GM12878 (cell line): Measurements from ENCODE around the gene ZFPM1. TPM values are rescaled to one million over a fixed set of nuclear protein-coding genes. Genes with fewer than 3 reads are reported as not detected.

Source experiments
- BCL11A ChIP-seq: IDR thresholded peaks from 2 replicates; pipeline ENCODE4 v1.6.1; 2011; ENCODE audit warnings: low read depth, low read length
- CEBPZ ChIP-seq: fragments of 150-350 bp; IDR thresholded peaks from 2 replicates; pipeline ENCODE4 v1.6.1; 2016; ENCODE audit warnings: low read depth, low read length
- CHD1 ChIP-seq: IDR thresholded peaks from 2 replicates; pipeline ENCODE4 v1.6.1; 2012; ENCODE audit warnings: low read depth, low read length, improper control_type of control experiment
- CUX1 ChIP-seq: IDR thresholded peaks from 2 replicates; pipeline ENCODE4 v1.6.1; 2012; ENCODE audit warnings: improper control_type of control experiment, low read depth, low read length; ENCODE audit not compliant: insufficient replicate concordance
- DPF2 ChIP-seq: fragments of 450-650 bp; IDR thresholded peaks from 2 replicates; pipeline ENCODE4 v1.6.1; 2017; ENCODE audit warnings: mild to moderate bottlenecking
- HCFC1 ChIP-seq: fragments of 150-350 bp; IDR thresholded peaks from 2 replicates; pipeline ENCODE4 v1.6.1; 2014; ENCODE audit warnings: low read length
- NFYA ChIP-seq: IDR thresholded peaks from 2 replicates; pipeline ENCODE4 v1.6.1; 2011; ENCODE audit warnings: low read depth, mild to moderate bottlenecking, low read length, improper control_type of control experiment, borderline replicate concordance
- PML ChIP-seq: IDR thresholded peaks from 2 replicates; pipeline ENCODE4 v1.6.1; 2012; ENCODE audit warnings: low read length, inconsistent platforms
- POLR2AphosphoS2 ChIP-seq: IDR thresholded peaks from 2 replicates; pipeline ENCODE4 v1.6.1; 2011; ENCODE audit warnings: low read depth, mild to moderate bottlenecking, low read length, improper control_type of control experiment, moderate library complexity
- RCOR1 ChIP-seq: conservative IDR thresholded peaks from 2 replicates; pipeline ENCODE4 v1.6.1; 2012; ENCODE audit warnings: low read depth, low read length, improper control_type of control experiment
- SREBF1 ChIP-seq: IDR thresholded peaks from 2 replicates; pipeline ENCODE4 v1.6.1; 2012; ENCODE audit warnings: mild to moderate bottlenecking, low read length
- SREBF2 ChIP-seq: IDR thresholded peaks from 2 replicates; pipeline ENCODE4 v1.6.1; 2012; ENCODE audit warnings: mild to moderate bottlenecking, low read length
- STAT1 ChIP-seq: fragments of 450-650 bp; conservative IDR thresholded peaks from 2 replicates; pipeline ENCODE4 v1.6.1; 2014; ENCODE audit warnings: antibody characterized with exemption, mild to moderate bottlenecking
- TBL1XR1 ChIP-seq: IDR thresholded peaks from 2 replicates; pipeline ENCODE4 v1.6.1; 2012; ENCODE audit warnings: low read depth, low read length, improper control_type of control experiment
- USF1 ChIP-seq: IDR thresholded peaks from 2 replicates; pipeline ENCODE4 v1.6.1; 2011; ENCODE audit warnings: borderline replicate concordance, low read depth, mild to moderate bottlenecking, moderate library complexity, mixed read lengths, low read length; ENCODE audit not compliant: insufficient read depth; ENCODE audit errors: extremely low read length
- YY1 ChIP-seq: IDR thresholded peaks from 2 replicates; pipeline ENCODE4 v1.6.1; 2011; ENCODE audit warnings: low read depth, mild to moderate bottlenecking, low read length
- ZNF687 ChIP-seq: fragments of 450-650 bp; IDR thresholded peaks from 2 replicates; pipeline ENCODE4 v1.6.1; 2017; ENCODE audit warnings: mild to moderate bottlenecking, moderate library complexity
- polyA plus RNA-seq, 11 experiments: library from polyadenylated mRNA; depleted of rRNA in 4 of 11; unstranded in 6 of 11; stranded (reverse) in 5 of 11; fragments of >200 nt; fragmentation: Nextera tagmentation in 4 of 11; fragmentation: Illumina TruSeq in 1 of 11; extraction: Ambion mirVana in 4 of 11; extraction: Trizol in 1 of 11; gene quantifications; 1 replicate in 1 of 11; 2 replicates in 10 of 11; pipeline versions ENCODE4 v1.2.1 to v1.2.3, GENCODE V29; 2011 to 2016; ENCODE audit warnings: inconsistent platforms in 2 of 11, missing spikeins in 2 of 11, low read depth in 1 of 11
- total RNA-seq, 4 experiments: library from RNA; depleted of rRNA in 3 of 4; stranded (reverse); fragments of >200 nt in 3 of 4; fragmentation: Illumina TruSeq in 1 of 4; extraction: Trizol in 1 of 4; gene quantifications; 2 replicates each; pipeline versions ENCODE4 v1.2.1 to v1.2.3, GENCODE V29; 2013 to 2021

ZFPM1 gene
- total and polyA plus RNA-seq, 10 of the 15 experiments (the other 5 are each of a cell fraction or from before 2014, with no cell fraction given): 0.02 to 5.1 (median 0.30) TPM

GRCh38 chr16:88455610-88456355 lies 2.7 kb downstream of the ZFPM1 start (continued):
- TF ChIP-seq NFYA (no peak), CHD1 (peak; percentile 93; the same call in 1 of the 2 replicates), SREBF1 (peak; percentile 68; the same call in 1 of the 2 replicates), BCL11A (no peak), SREBF2 (no peak), TBL1XR1 (no peak), POLR2AphosphoS2 (no peak), ZNF687 (peak; percentile 37; the same call in 1 of the 2 replicates), PML (no peak), CUX1 (no peak), YY1 (0 out of 2 replicates have a peak, but pooled peaks have one; percentile 35), HCFC1 (no peak), RCOR1 (no peak), STAT1 (no peak), DPF2 (peak; percentile 48; the same call in 1 of the 2 replicates), USF1 (no peak), CEBPZ (no peak)
